Amygdala (tissue), 56 donors: ENCODE results near the gene NKIRAS2.

ENCODE experiments used
- DNase-seq, 56 donors: peaks; one replicate each; lab custom pipeline; 2025; lab: John Stamatoyannopoulos, UW

NKIRAS2 gene

DNA sequence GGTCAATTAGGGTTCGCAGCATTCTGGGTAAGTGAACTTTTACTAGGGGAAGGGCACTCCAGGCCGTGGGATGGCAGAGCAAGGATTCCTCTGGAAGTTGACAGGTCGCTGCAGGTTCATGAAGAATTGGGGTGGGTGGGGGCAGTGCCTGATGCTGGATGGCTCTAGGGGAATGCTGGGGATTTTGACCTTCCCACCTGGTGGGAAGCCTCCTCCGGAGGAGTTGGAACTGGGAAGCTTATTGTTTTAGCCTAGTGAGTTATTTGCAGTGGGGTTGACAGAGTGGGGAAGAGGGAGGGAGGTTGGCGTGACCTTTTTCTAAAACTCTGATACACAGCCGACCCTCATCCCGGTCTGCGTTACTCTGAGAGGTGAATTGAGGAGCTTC is 31.1 kb downstream of the NKIRAS2 start:
- DNase-seq, result no peak

GRCh38 chr17:42051645-42052044 is 31.8 kb downstream of the NKIRAS2 start:
- no peak for DNase-seq

GRCh38 chr17:42052346-42052877 is 32.5 kb downstream of the NKIRAS2 start:
- no peak for DNase-seq

GRCh38 chr17:42053731-42054500 is 34.0 kb downstream of the NKIRAS2 start:
- DNase-seq, result no peak

- no peak for DNase-seq
Observed at GRCh38 chr17:42055027-42055426, 35.1 kb downstream of the NKIRAS2 start.

DNA sequence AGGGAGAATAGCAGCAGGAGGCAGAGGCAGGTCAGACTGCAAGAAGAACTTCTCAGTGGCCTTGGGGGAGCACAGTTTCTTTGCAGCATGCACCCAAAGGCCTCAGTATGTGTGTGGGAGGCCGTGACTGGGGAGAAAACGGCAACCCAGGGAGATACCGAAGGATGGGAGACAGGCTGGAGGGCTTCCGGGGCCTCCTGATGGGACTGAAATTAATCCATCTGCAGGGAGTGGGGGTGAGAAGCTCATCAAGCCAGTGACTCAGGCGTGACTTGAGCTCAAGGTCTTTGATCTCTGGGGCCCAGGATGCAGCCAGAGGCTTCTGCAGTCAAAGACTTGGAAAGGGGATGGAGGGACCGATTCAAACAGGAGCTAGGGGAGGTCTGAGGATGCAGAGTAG is 35.6 kb downstream of the NKIRAS2 start:
- no peak for DNase-seq

DNA sequence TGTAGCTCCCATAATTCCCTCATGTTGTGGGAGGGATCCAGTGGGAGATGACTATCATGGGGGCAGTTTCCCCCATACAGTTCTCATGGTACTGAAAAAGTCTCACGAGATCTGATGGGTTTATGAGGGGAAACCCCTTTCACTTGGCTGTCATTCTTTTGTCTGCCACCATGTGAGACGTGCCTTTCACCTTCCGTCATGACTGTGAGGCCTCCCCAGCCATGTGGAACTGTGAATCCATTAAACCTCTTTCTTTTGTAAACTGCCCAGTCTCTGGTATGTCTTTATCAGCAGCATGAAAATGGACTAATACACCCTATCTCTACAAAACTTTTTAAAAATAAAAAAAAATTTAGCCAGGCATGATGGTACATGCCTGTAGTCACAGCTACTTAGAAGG is 36.7 kb downstream of the NKIRAS2 start:
- DNase-seq, result no peak

- no peak for DNase-seq
Observed at GRCh38 chr17:42058063-42058462, 38.2 kb downstream of the NKIRAS2 start.

DNA sequence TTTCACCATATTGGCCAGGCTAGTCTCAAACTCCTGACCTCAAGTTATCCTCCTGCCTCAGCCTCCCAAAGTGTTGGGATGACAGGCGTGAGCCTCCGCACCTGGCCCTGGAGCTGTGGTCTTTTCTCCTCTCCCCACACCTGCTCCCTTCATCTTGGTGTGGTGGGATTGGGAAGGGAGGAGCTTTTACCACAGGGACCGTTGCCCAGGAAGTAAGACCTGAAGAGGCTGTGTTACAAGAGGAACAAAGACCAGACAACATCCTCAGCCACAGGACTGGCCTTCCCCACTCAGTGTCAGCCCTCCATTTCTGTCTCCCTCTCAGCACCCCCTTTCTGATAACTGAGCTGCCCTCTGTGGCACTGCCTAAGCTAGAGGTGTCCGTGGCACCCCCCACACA is 39.9 kb downstream of the NKIRAS2 start:
- no peak for DNase-seq

- no peak for DNase-seq
Observed at GRCh38 chr17:42060231-42060630, 40.3 kb downstream of the NKIRAS2 start.

GRCh38 chr17:42061646-42062487 is 42.0 kb downstream of the NKIRAS2 start:
- DNase-seq, result no peak

DNA sequence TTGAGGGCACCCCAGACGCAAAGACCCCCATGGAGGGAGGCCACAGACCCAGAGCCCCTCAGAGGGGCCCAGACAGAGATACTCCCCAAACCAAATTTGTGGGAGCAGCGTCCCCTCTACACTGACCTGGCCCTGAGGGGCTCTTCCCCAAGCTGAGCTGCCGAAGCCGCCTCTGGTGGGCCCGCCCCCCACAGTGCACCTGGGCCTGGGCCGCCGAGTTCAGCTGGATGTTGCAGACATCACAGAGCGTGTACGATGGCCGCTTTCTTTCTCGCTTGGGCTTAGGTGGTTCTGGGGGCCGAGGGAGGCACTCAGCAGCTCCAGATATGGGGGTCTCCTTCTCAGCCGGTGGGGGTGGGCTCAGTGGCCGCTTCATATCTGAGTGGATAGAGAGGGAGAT is 42.8 kb downstream of the NKIRAS2 start:
- no peak for DNase-seq

- DNase-seq, result no peak
Observed at GRCh38 chr17:42065201-42065600, 45.3 kb downstream of the NKIRAS2 start.

DNA sequence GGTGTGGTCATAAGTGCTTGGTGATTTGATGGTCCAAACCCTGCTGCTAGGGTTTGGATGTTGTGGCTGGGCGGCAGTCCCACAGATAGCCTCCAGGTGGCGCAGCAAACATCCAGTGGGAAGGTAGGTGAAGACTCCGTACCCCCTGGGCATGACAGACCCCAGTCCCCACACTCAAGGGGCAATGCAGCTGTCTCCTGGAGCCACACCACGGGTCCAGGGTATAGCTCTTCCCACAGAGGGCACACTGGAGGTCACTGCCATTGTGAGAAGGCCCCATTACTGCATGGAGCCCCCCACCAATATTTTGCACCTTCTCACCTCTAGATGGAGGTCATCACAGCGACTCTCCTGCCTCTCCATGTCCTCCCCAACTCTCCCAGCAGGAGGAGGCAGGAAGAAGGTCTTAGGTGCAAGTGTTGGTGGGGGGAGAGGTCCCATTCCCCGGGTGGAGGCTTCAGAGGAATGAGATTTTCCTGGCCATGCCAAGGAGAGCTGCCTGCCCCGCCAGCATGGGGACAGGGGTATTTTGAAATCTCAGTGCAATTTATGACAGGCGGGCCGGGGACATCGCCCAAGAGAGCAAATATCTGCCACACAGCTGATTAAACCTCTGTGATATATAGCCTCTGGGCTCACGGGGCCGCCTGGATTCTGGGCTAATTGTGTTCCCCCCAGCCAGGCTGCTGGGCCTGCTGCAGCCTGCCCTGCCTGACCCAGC is 47.6 kb downstream of the NKIRAS2 start:
- DNase-seq, result peak in 40 of 56 donors; percentile 1 to 71 (median 14)

DNA sequence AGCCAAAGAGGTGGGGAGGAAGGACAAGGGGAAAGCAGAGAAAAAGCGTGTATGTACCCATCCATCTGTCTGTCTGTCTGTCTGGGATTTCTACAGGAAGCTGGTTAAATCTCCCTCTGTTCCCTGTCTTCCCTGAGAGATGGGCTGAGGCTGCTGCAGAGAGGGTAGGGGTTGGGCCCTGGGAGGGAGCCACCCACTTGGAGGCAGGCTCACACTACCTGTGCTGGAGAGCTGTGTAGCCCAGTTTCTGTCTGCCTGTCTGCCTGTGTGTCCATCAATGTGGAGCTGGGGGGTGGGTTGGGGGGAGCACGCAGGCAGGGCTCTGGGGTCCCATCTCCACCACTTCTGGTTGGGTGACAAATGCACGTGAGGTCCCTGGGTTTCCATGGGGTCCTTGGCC is 49.1 kb downstream of the NKIRAS2 start:
- DNase-seq, result no peak

GRCh38 chr17:42071810-42072209 is 51.9 kb downstream of the NKIRAS2 start:
- DNase-seq, result no peak

DNA sequence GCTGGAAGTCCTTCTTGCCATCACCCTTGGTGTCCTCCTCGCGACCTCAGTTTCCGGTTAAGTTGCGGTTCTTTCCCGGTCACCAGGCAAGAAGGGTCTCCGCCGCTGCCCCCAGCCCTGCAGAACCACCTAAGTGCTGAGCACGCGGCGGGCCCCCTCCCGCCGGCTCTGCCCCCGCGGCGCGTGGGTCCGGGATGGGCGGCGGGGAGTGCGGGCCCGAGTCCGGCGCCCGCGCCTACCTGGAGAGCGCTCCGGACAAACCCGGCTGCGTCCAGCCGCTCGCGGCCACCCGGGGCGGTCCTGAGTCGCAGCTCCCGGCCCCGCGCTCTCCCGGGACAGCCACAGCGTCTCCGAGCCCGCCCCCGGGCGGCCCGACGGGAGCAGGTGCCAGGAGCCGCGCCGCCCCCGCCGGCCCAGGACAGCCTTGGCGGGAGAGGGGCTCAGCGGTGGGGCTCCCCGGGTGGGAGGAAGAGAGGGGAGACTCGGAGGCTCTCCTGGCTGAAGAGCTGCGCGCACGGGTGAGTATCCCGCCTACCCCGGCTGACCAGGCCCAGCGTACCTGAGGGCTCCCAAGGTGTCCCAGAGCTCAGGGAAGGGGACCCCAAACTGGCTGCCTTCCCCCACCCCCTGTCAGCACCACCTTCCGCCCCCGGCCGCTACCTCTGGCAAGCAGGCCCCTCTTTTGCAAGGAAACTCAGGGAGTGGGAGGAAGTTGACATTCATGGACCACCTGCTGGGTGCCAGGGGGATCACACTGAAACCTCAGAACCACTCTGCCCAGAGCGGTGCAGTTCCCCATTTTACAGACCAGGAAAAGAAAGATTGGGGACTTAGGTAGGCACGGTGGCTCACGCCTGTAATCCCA is 52.7 kb downstream of the NKIRAS2 start:
- DNase-seq, result no peak
